HG03575 (cell line): ENCODE data around the gene MYO1E.
"Not testable (repeated sequence)": the region's sequence is repeated elsewhere in the genome, so short reads cannot be mapped to it uniquely, and the experiment has no call there.

Source experiments
- ATAC-seq: cut with Tn5 transposase; IDR thresholded peaks from one replicate; pipeline ENCODE4 v1.9.1; 2021; ENCODE audit not compliant: unreplicated experiment, insufficient number of reproducible peaks, low FRiP score; ENCODE audit errors: extremely low read depth

The MYO1E gene

GRCh38 chr15:59372352-59373211, at the start of gene MYO1E:
MYO1E (minus strand) TSS chr15:59372871; CDS start chr15:59372500, 371 bp downstream.
- no peak for ATAC-seq

- no peak for ATAC-seq
Observed at GRCh38 chr15:59420986-59421618, 48.4 kb upstream of the MYO1E start.

GRCh38 chr15:59420108-59420507, 47.4 kb upstream of the MYO1E start:
- ATAC-seq, result no peak

GRCh38 chr15:59419170-59419569, 46.5 kb upstream of the MYO1E start:
- no peak for ATAC-seq

- ATAC-seq, result no peak
Observed at GRCh38 chr15:59416816-59417215, 44.1 kb upstream of the MYO1E start.

- no peak for ATAC-seq
Observed at GRCh38 chr15:59413577-59413976, 40.9 kb upstream of the MYO1E start.

GRCh38 chr15:59410391-59410896, 37.8 kb upstream of the MYO1E start:
- ATAC-seq, result no peak

- no peak for ATAC-seq
Observed at GRCh38 chr15:59407946-59408345, 35.3 kb upstream of the MYO1E start.

- ATAC-seq, result no peak
Observed at GRCh38 chr15:59406446-59406845, 33.8 kb upstream of the MYO1E start.

- ATAC-seq, result no peak
Observed at GRCh38 chr15:59405079-59405478, 32.4 kb upstream of the MYO1E start.

- ATAC-seq, result no peak
Observed at GRCh38 chr15:59401824-59402569, 29.3 kb upstream of the MYO1E start.

- not testable (repeated sequence) for ATAC-seq
Observed at GRCh38 chr15:59401051-59401823, 28.6 kb upstream of the MYO1E start.

GRCh38 chr15:59400103-59400813, 27.6 kb upstream of the MYO1E start:
- ATAC-seq, result no peak

- no peak for ATAC-seq
Observed at GRCh38 chr15:59399465-59400102, 26.9 kb upstream of the MYO1E start.

GRCh38 chr15:59398220-59398619, 25.5 kb upstream of the MYO1E start:
- no peak for ATAC-seq

- no peak for ATAC-seq
Observed at GRCh38 chr15:59396679-59397078, 24.0 kb upstream of the MYO1E start.

GRCh38 chr15:59396211-59396610, 23.5 kb upstream of the MYO1E start:
- ATAC-seq, result no peak

GRCh38 chr15:59394166-59394661, 21.5 kb upstream of the MYO1E start:
- no peak for ATAC-seq
